Stomach (tissue), 4 donors: Measurements from ENCODE around the gene ZNF169.

Experiments used
- CTCF ChIP-seq, 7 experiments: fragments of 450-650 bp in 4 of 7; fragments of 200-600 bp in 3 of 7; sonication (generic) in 3 of 7; IDR thresholded peaks; one replicate each; pipeline ENCODE4 v1.5.1; 2016 to 2019; ENCODE audit warnings: antibody characterized with exemption in 7 of 7, control low read depth in 2 of 7, mild to moderate bottlenecking in 1 of 7
- POLR2A ChIP-seq, 4 donors: fragments of 450-650 bp; IDR thresholded peaks; one replicate each; pipeline ENCODE4 v1.6.1; 2016; ENCODE audit warnings: antibody characterized with exemption in 4 of 4, control low read depth in 2 of 4, mild to moderate bottlenecking in 1 of 4, moderate library complexity in 1 of 4
- POLR2AphosphoS5 ChIP-seq, 3 donors: sonication (generic); formaldehyde crosslinking; IDR thresholded peaks; one replicate each; pipeline ENCODE4 v1.6.1; 2016; ENCODE audit warnings: antibody characterized with exemption in 3 of 3

DNA sequence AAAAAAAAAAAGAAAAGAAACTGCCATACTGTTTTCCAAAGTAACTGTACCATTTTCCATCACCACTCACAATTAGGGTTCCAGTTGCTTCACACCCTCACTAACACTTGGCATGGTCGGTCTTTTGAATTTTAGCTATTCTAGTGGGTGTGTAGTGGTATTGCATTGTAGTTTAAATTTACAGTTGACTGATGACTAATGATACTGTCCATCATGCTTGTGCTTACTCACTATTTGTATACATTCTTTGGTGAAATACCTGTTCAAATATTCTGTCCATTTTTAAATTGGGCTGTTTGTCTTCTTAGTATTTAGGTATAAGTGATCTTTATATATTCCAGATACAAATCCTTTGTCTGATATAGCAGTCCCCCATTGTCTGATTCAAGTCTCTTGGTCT, 36.2 kb upstream of the ZNF169 start:
- no peak for TF ChIP-seq CTCF (IDR thresholded peaks at IDR 0.05)
- TF ChIP-seq POLR2A (IDR thresholded peaks at IDR 0.05), result no peak
- TF ChIP-seq POLR2AphosphoS5 (IDR thresholded peaks at IDR 0.05), result no peak
